Stimulated activated CD8-positive, alpha-beta memory T cell treated with anti-CD3 and anti-CD28 coated beads, Interleukin-12 subunit alpha, Interleukin-12 subunit beta, amount 100 ng/mL, for 1 hour (primary cell): ENCODE results near the gene CCNL2.

Experiments used
- DNase-seq: peaks from one replicate; pipeline ENCODE4 v3.0.0-alpha.2; 2020; ENCODE audit warnings: low read depth

Gene CCNL2

GRCh38 chr1:1341549-1342021 is 57.5 kb downstream of the CCNL2 start:
- DNase-seq: no peak

- no peak for DNase-seq
Measured at GRCh38 chr1:1340791-1341548, 58.2 kb downstream of the CCNL2 start.

- DNase-seq: no peak
Measured at GRCh38 chr1:1340185-1340584, 59.0 kb downstream of the CCNL2 start.

- no peak for DNase-seq
Measured at GRCh38 chr1:1338278-1338677, 60.9 kb downstream of the CCNL2 start.

GRCh38 chr1:1337793-1338147 is 61.4 kb downstream of the CCNL2 start:
- DNase-seq: no peak

GRCh38 chr1:1336931-1337792 is 62.0 kb downstream of the CCNL2 start:
- no peak for DNase-seq

GRCh38 chr1:1336446-1336845 is 62.7 kb downstream of the CCNL2 start:
- no peak for DNase-seq

- DNase-seq: no peak
Measured at GRCh38 chr1:1335792-1336248, 63.3 kb downstream of the CCNL2 start.
